WTC11 (cell line): ENCODE measurements around the gene RGS14. TPM values are rescaled to one million over a fixed set of nuclear protein-coding genes. Genes with fewer than 3 reads are reported as not detected.
A peak's percentile ranks its signal among the peaks of the same experiment; 100 is the strongest.

Experiments
- ATAC-seq: fragments of 200-7000 bp; cut with Tn5 transposase; 2 replicates; pipeline ENCODE4 v1.10.0; 2021; ENCODE audit warnings: mild to moderate bottlenecking, moderate library complexity
- CTCF ChIA-PET: fragments of 300-600 bp; sonication (Branson Sonifier 250); formaldehyde crosslinking; loops from one replicate; lab custom pipeline; 2021; ENCODE audit warnings: antibody characterized with exemption; lab: Charles Lee
- POLR2A ChIA-PET: fragments of 350-600 bp; sonication (Branson Sonifier 250); formaldehyde crosslinking; loops from one replicate; lab custom pipeline; 2021; ENCODE audit warnings: antibody characterized with exemption; lab: Charles Lee
- DNase-seq: peaks from one replicate; pipeline ENCODE4 v3.0.0; 2021; ENCODE audit warnings: low spot score
- H3K27ac Mint-ChIP-seq: 2 replicates; pipeline ENCODE4 v1.8.0; 2021; ENCODE audit warnings: mixed read lengths
- H3K27me3 Mint-ChIP-seq: 2 replicates; pipeline ENCODE4 v1.8.0; 2021; ENCODE audit warnings: low read depth, mild to moderate bottlenecking, moderate library complexity, mixed read lengths
- H3K36me3 Mint-ChIP-seq: 2 replicates; pipeline ENCODE4 v1.8.0; 2021; ENCODE audit warnings: mixed read lengths
- H3K4me1 Mint-ChIP-seq: 2 replicates; pipeline ENCODE4 v1.8.0; 2022; ENCODE audit warnings: mixed read lengths
- H3K4me3 Mint-ChIP-seq: 2 replicates; pipeline ENCODE4 v1.8.0; 2021; ENCODE audit warnings: mild to moderate bottlenecking, moderate library complexity, mixed read lengths
- H3K9me3 Mint-ChIP-seq: 2 replicates; pipeline ENCODE4 v1.8.0; 2021; ENCODE audit warnings: mixed read lengths
- ATF6 ChIP-seq: sonication (generic); formaldehyde crosslinking; IDR thresholded peaks from 2 replicates; pipeline ENCODE4 v1.8.1; 2023; ENCODE audit warnings: mild to moderate bottlenecking, missing genetic modification reagents
- ETV6 ChIP-seq: sonication (generic); formaldehyde crosslinking; IDR thresholded peaks from 2 replicates; pipeline ENCODE4 v1.8.1; 2022; ENCODE audit warnings: mild to moderate bottlenecking, missing genetic modification reagents
- FOXK1 ChIP-seq: sonication (generic); formaldehyde crosslinking; IDR thresholded peaks from 2 replicates; pipeline ENCODE4 v1.8.0; 2022; ENCODE audit warnings: mild to moderate bottlenecking, moderate library complexity, missing genetic modification reagents
- FOXP1 ChIP-seq: sonication (generic); formaldehyde crosslinking; IDR thresholded peaks from 2 replicates; pipeline ENCODE4 v1.8.0; 2022; ENCODE audit warnings: missing genetic modification reagents, mild to moderate bottlenecking, moderate library complexity, borderline replicate concordance
- GTF2I ChIP-seq: fragments of 250-450 bp; sonication (Bioruptor Pico); conservative IDR thresholded peaks from 2 replicates; pipeline ENCODE4 v1.4.0; 2021; ENCODE audit warnings: mild to moderate bottlenecking
- IRF2 ChIP-seq: sonication (generic); formaldehyde crosslinking; IDR thresholded peaks from 2 replicates; pipeline ENCODE4 v1.8.0; 2022; ENCODE audit warnings: low read depth, missing genetic modification reagents, borderline replicate concordance
- MAX ChIP-seq: sonication (generic); formaldehyde crosslinking; IDR thresholded peaks from 2 replicates; pipeline ENCODE4 v1.8.0; 2022; ENCODE audit warnings: mild to moderate bottlenecking, missing genetic modification reagents
- MLX ChIP-seq: sonication (generic); formaldehyde crosslinking; IDR thresholded peaks from 2 replicates; pipeline ENCODE4 v1.8.1; 2023; ENCODE audit warnings: mild to moderate bottlenecking, missing genetic modification reagents, moderate library complexity
- PRRX2 ChIP-seq: fragments of 250-450 bp; sonication (Bioruptor Pico); IDR thresholded peaks from 2 replicates; pipeline ENCODE4 v1.8.0; 2021; ENCODE audit warnings: mild to moderate bottlenecking
- SOX15 ChIP-seq: fragments of 250-450 bp; sonication (Bioruptor Pico); IDR thresholded peaks from 2 replicates; pipeline ENCODE4 v1.9.0; 2021; ENCODE audit warnings: mild to moderate bottlenecking
- USF1 ChIP-seq: sonication (generic); formaldehyde crosslinking; IDR thresholded peaks from 2 replicates; pipeline ENCODE4 v1.8.0; 2022; ENCODE audit warnings: mild to moderate bottlenecking, missing genetic modification reagents
- ZBTB21 ChIP-seq: sonication (generic); formaldehyde crosslinking; IDR thresholded peaks from 2 replicates; pipeline ENCODE4 v1.8.1; 2023; ENCODE audit warnings: mild to moderate bottlenecking, missing genetic modification reagents, borderline replicate concordance
- ZNF121 ChIP-seq: sonication (generic); formaldehyde crosslinking; IDR thresholded peaks from 2 replicates; pipeline ENCODE4 v1.8.0; 2023; ENCODE audit warnings: missing genetic modification reagents
- ZNF281 ChIP-seq: sonication (generic); formaldehyde crosslinking; IDR thresholded peaks from 2 replicates; pipeline ENCODE4 v1.8.0; 2023; ENCODE audit warnings: mild to moderate bottlenecking, missing genetic modification reagents
- ZNF317 ChIP-seq: sonication (generic); formaldehyde crosslinking; IDR thresholded peaks from 2 replicates; pipeline ENCODE4 v1.8.1; 2023; ENCODE audit warnings: low read depth, mild to moderate bottlenecking, moderate library complexity, missing genetic modification reagents, borderline replicate concordance
- ZNF396 ChIP-seq: fragments of 250-450 bp; sonication (Bioruptor Pico); IDR thresholded peaks from 2 replicates; pipeline ENCODE4 v1.8.0; 2021; ENCODE audit warnings: mild to moderate bottlenecking, moderate library complexity, borderline replicate concordance
- total RNA-seq: library from RNA; stranded (reverse); gene quantifications from 3 replicates; pipeline ENCODE4 v1.2.3, GENCODE V29; 2021

Gene RGS14
- total RNA-seq, 1 experiment from 2014 or later = 74.6 TPM

- TF ChIP-seq ZNF317 (CRISPR knock-in tag) (no peak), IRF2 (CRISPR knock-in tag) (no peak), MLX (no peak), ZBTB21 (no peak), ZNF281 (CRISPR knock-in tag) (no peak), SOX15 (CRISPR knock-in tag) (no peak), USF1 (CRISPR knock-in tag) (no peak), FOXP1 (CRISPR knock-in tag) (no peak)
- TF ChIP-seq, all 79 proteins: peak for 0
- POLR2A ChIA-PET = interaction anchor here (0.9 to 1.1 kb wide), 2 partner anchors 28 to 37 kb away, joined by 3 to 4 read pairs; no protein-coding TSS in a partner anchor
- peak overlapping the region; percentile 97 for H3K27ac Mint-ChIP-seq
- peaks cover 41% of the 10 kb centered on the region for H3K4me1 Mint-ChIP-seq
- DNase-seq (no peak), ATAC-seq (no peak)
- CTCF ChIA-PET = interaction anchor here (0.6 to 2.5 kb wide), 14 partner anchors 8 to 166 kb away, joined by 3 to 23 read pairs (median 5); no protein-coding TSS in a partner anchor
- no peaks in the 10 kb centered on the region for H3K27me3 Mint-ChIP-seq
- H3K36me3 Mint-ChIP-seq = peaks cover 58% of the 10 kb centered on the region
- H3K9me3 Mint-ChIP-seq = no peaks in the 10 kb centered on the region
- H3K4me3 Mint-ChIP-seq = no peak overlapping the region
Measured at GRCh38 chr5:177335701-177336065, 22.0 kb upstream of the RGS14 start.

- CTCF ChIA-PET = interaction anchor here (0.6 to 2.5 kb wide), 18 partner anchors 8 to 165 kb away, joined by 3 to 23 read pairs (median 4); partner anchors contain the start of gene LMAN2
- POLR2A ChIA-PET = interaction anchor here (0.9 to 1.1 kb wide), 2 partner anchors 27 to 37 kb away, joined by 3 to 4 read pairs; no protein-coding TSS in a partner anchor
- peak; percentile 5 for ATAC-seq
- no peak for TF ChIP-seq MLX
- TF ChIP-seq ZNF396 (CRISPR knock-in tag) = no peak
- no peak for TF ChIP-seq PRRX2
- TF ChIP-seq ATF6 (CRISPR knock-in tag) = no peak
- Mint-ChIP-seq H3K27ac (peak overlapping the region; percentile 97), H3K9me3 (no peaks in the 10 kb centered on the region), H3K4me3 (no peak overlapping the region), H3K27me3 (no peaks in the 10 kb centered on the region), H3K4me1 (peaks cover 41% of the 10 kb centered on the region), H3K36me3 (peaks cover 57% of the 10 kb centered on the region)
- DNase-seq = no peak
Measured at GRCh38 chr5:177336112-177336511, 21.6 kb upstream of the RGS14 start.

- no peak overlapping the region for H3K4me3 Mint-ChIP-seq
- H3K27me3 Mint-ChIP-seq = no peaks in the 10 kb centered on the region
- DNase-seq = peak; percentile 53
- TF ChIP-seq MAX = peak; percentile 64; the same call in 1 of the 2 replicates
- TF ChIP-seq FOXK1 (CRISPR knock-in tag) = 0 out of 2 replicates have a peak, but pooled peaks have one; percentile 55
- peak; percentile 52 for TF ChIP-seq ZNF121 (CRISPR knock-in tag)
- TF ChIP-seq ETV6 (CRISPR knock-in tag) = 0 out of 2 replicates have a peak, but pooled peaks have one; percentile 25
- TF ChIP-seq GTF2I (CRISPR knock-in tag) = no peak
- TF ChIP-seq, all 79 proteins: peak for 4
- H3K9me3 Mint-ChIP-seq = no peaks in the 10 kb centered on the region
- peak; percentile 71 for ATAC-seq
- peaks cover 41% of the 10 kb centered on the region for H3K4me1 Mint-ChIP-seq
- CTCF ChIA-PET = interaction anchor here (0.6 to 2.5 kb wide), 17 partner anchors 9 to 165 kb away, joined by 3 to 23 read pairs (median 5); partner anchors contain the start of gene LMAN2
- H3K36me3 Mint-ChIP-seq = peaks cover 58% of the 10 kb centered on the region
- POLR2A ChIA-PET = interaction anchor here (0.9 to 1.1 kb wide), 3 partner anchors 15 to 36 kb away, joined by 3 to 4 read pairs (median 4); partner anchors contain the start of gene LMAN2
- H3K27ac Mint-ChIP-seq = peak overlapping the region; percentile 97
Measured at GRCh38 chr5:177336603-177337494, 20.9 kb upstream of the RGS14 start.
